Islet of Langerhans (tissue), 1 donor: ENCODE results near the gene PRR12.

Experiments used
- FAIRE-seq: peaks from one replicate; lab custom pipeline; 2011; peaks lifted over from hg19 to GRCh38; lab: Jason Lieb, UNC

The PRR12 gene

GRCh38 chr19:49560358-49560900 is 30.6 kb upstream of the PRR12 start:
- no peak for FAIRE-seq

GRCh38 chr19:49564616-49565045 is 26.4 kb upstream of the PRR12 start:
- FAIRE-seq = no peak

GRCh38 chr19:49565261-49565660 is 25.7 kb upstream of the PRR12 start:
- FAIRE-seq = no peak

- no peak for FAIRE-seq
Measured at GRCh38 chr19:49566302-49566701, 24.7 kb upstream of the PRR12 start.

- FAIRE-seq = no peak
Measured at GRCh38 chr19:49567861-49568441, 23.0 kb upstream of the PRR12 start.

- peak; percentile 76 for FAIRE-seq
Measured at GRCh38 chr19:49570138-49570856, 20.7 kb upstream of the PRR12 start.

- no peak for FAIRE-seq
Measured at GRCh38 chr19:49570997-49571676, 19.8 kb upstream of the PRR12 start.

- no peak for FAIRE-seq
Measured at GRCh38 chr19:49573009-49573408, 18.0 kb upstream of the PRR12 start.

- no peak for FAIRE-seq
Measured at GRCh38 chr19:49573425-49573824, 17.6 kb upstream of the PRR12 start.

- FAIRE-seq = no peak
Measured at GRCh38 chr19:49574206-49574755, 16.7 kb upstream of the PRR12 start.

- no peak for FAIRE-seq
Measured at GRCh38 chr19:49579193-49579592, 11.8 kb upstream of the PRR12 start.

GRCh38 chr19:49579947-49580263 is 11.1 kb upstream of the PRR12 start:
- no peak for FAIRE-seq

- FAIRE-seq = no peak
Measured at GRCh38 chr19:49580264-49581006, 10.5 kb upstream of the PRR12 start, which contains the start of gene NOSIP. Gene NOSIP (minus strand): TSS chr19:49580556. CDS start chr19:49560691, 19,865 bp downstream.

GRCh38 chr19:49581007-49581508 is 9.9 kb upstream of the PRR12 start, which contains the start of gene PRRG2:
Gene PRRG2 (plus strand): TSS chr19:49581316. CDS start chr19:49583220, 1,904 bp downstream.
- no peak for FAIRE-seq

GRCh38 chr19:49583239-49583638 is 7.7 kb upstream of the PRR12 start:
- FAIRE-seq = no peak

- no peak for FAIRE-seq
Measured at GRCh38 chr19:49585023-49585422, 6.0 kb upstream of the PRR12 start.

GRCh38 chr19:49587227-49587626 is 3.8 kb upstream of the PRR12 start:
- FAIRE-seq = no peak

- FAIRE-seq = no peak
Measured at GRCh38 chr19:49588365-49589122, 2.4 kb upstream of the PRR12 start.

- FAIRE-seq = no peak
Measured at GRCh38 chr19:49589502-49589905, 1.5 kb upstream of the PRR12 start.

GRCh38 chr19:49590071-49590970 is 661 bp upstream of the PRR12 start:
- FAIRE-seq = no peak
